SKM-1 treated with dmso at 0.1 percent for 144 hours (cell line): ENCODE data around the gene BLACAT1.

Experiments used
- DNase-seq: peaks from one replicate; lab custom pipeline; 2025; ENCODE audit not compliant: unreplicated experiment; lab: John Stamatoyannopoulos, UW

The BLACAT1 gene

DNA sequence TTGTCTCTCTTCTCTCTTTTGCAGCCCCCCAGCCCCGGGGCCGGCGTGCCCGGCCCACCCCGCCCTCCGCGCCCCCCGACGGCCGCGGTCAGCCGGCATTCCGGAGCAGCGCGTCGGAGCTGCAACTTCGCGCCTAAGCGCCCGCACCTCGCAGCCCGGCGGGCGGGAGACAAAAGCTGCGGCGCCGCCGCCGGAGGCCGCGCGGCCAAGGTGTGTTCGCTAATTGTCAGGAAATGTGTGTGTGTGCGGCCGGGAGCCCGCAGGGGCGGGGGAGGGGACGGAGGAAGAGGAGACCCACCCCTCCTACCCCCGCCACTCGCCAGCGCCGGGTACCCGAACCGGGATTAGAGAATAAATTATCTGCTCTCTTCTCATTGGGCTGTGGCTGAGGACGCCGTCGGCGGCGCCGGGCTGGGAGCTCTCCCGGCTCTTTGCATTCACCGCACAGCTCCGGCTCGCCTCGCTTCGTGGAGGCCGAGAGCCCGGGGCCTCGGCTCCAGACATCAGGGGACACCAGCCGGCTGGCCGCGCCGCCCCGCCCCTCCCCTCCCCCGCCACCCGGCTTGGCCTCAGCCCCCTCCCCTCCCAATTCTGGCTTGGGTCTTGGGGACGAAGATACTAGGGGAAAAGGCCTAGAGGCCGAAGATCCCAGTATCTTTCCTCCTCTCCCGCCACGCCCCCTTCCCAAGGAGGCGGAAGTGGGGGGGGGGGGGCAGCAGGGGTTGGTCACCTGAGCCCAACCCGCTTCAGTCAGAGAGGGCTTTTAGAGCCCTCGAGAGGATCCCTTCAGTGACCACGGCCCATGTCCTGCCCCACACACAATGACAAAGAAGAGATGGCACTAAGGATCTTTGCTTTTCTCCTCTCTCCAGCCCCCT, 1.3 kb upstream of the BLACAT1 start:
- no peak for DNase-seq

DNA sequence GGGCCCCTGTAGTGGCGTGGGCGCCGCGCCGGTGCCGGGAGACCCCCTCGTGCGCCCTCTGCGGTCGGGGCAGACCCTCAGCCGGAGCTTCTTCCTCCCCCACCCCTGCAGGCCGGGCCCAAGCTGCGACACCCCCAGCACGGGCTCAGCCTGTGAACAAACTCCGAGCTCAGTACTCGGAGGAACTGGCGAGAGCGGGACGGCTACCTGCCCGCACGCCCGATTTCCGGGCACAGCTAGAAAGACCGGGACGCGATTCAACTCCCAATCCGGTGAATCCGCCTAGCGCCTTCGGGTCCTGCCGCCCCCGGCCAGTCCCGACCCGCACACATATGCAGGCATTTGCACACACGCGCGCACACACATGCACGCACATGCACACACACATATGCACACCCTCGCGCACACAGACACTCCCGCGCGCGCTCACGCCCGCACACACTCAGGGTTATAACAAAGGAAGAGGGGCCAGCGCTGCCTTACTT, 580 bp upstream of the BLACAT1 start:
- no peak for DNase-seq

DNA sequence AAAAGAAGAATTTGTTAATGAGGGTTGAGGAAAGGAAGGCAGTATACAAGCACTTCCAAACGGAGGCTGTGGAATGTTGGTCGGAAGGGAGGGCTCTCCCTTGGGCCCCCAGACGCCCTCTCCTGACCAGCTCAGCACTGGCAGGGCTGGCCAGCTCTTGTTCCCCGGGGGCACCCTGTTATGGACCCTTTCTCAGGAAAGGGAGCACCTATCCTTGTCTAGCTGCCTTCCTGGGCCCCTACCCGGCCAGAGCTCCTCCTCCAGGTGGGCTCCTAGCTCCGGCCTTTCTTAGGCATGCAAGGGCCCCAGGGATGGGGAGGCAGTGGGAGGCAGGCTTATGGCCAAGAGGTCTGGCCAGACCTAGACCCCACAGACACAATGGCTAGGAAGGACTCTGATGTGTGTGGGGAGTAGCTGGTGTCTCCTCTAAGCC, 926 bp downstream of the BLACAT1 start:
- DNase-seq = no peak

DNA sequence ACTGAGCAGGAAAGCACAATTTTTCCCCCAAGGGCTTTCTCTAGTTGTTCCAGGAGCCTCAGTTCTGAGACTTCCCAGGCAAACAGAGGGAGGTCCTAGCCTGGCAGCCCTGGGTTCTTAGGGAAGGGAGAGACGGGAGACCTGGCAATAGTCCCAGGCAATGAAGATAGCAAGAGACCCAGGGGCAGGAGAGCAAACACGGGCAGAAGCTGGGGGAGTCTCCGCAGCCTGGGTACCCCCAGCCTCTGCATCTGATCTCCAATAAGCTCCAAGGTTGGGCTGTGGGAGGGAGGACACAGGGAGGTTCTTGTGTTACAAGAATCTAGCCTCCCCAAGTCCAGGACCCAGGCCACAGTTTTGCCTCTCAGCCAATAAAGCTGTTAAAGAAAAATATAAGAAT, 2.4 kb downstream of the BLACAT1 start:
- DNase-seq = no peak

DNA sequence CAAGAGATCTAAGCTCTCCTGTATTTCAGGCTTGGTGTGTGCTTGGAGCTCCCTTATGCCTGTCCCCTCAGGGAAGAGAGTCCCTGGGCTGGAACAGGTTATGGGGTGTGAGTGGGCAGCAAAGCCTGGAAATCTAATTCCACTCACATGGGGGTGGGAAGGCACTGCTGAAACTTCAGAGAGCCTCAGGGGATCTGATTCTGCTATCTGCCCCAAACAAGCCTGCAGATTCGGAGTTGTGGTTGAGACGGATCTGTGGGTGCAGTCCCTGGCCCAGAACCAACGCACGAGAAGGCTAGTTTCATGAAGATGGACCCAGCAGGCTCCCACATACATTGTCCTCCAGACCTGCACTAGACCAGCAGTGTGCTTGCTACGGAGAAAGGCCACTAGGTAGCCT, 2.9 kb downstream of the BLACAT1 start:
- no peak for DNase-seq

DNA sequence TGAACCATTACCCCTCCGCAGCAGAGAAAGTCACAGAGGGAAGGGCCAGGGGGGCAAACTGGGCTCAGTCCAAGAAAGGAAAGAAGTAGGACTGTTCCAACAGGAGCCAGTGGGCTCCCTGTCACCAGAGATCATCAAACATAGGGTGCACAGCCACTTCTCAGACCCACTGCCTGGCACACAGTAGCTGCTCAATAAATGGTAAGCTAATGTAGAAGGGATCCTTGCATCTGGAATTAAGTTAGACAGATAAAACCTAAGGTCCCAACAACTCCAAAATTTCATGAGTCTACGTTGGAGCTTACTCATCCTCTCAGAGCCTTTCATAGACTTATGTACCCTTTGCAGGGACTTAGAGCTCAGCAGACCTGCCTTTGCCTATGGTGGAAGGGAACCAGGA, 3.5 kb downstream of the BLACAT1 start:
- no peak for DNase-seq

DNA sequence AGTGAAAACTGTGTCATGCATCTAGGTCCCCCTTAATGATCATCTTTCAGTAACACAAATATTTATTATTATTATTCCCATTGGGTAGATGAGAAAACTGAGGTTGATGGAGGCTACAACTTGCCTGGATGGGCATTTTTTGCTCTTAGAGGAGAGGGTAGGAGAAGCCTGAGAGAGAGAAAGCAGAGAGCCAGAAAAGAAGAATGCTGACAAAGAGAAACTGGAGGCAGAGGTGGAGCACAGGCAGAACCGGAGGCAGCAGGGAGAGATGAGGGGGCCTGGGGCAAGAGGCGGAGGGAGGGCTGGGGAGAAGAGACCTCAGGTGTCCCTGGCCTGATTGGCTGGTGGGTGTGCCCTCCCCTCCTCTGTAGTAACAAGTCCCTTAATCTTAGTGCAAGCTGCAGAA, 4.1 kb downstream of the BLACAT1 start:
- no peak for DNase-seq

DNA sequence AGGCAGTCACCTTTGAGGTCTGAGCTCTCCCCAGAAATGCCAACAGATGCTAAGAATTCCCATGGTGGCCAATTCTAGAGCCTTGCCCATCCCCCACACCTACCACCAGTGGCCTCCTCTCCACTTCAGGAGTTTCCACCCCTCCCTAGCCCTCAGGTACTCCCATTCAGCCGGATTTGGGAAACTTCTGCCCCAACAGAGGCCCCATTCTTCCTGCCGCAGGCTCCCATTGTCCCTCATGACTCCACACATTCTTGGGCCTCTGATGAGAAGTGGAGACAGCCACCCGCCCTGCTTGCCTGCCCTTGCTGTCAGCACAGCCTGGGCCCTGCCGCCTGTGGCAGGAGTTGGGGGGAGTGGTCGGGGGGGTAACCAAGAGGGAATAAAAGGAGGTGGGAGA, 4.6 kb downstream of the BLACAT1 start:
- no peak for DNase-seq

DNA sequence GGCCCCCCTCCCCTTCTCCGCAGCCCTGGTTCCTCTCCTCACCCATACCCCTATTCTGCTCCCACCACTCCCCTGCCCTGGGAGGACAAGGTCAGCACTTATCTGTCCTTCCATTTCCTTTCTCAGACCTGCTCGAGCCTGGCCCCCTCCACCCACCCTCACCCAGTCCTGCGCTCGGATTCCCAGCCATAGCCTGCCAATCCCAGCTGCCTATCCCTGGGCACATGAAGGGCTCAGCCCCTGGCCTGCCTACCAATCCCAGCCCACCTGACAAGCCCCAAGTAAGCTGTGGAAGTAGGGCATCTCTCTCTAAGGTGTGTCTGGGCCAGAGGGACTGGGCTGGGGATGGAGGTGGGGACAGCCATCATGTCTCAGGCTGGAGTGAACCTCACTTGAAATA, 5.4 kb downstream of the BLACAT1 start:
- no peak for DNase-seq

DNA sequence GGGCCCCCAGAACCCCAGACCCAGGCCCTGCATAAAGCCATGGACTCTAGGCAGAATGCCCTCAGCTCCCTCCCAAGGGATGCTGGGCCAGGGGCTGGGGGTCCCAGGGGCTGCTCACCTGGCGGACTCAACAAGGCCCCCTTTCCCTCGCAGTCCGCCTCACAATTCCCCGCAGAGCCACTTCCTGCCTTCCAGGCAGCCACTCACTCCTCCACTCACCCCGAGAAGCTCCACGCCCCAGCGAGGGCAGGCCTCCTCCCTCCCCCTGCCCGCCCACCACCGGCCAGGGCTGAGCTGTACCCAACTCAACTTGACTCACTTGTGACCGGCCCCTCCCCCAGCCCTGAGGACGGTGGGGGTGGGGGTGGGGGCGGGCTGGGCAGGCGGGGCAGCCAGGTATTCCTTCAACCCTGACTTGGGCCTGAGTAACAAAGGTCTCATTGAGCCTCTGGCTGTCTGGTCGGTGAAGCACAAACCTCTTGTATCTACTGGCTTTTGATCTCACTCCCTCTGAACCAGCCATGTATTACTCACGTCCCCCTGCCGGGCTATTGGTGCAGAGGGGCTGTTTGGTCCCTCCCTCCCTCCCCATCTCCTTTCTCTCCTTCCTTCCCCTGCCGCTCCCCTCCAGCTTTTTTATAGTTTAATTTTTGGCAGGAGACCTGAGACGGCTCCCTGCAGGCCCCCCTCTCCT, 5.9 kb downstream of the BLACAT1 start:
- DNase-seq = no peak

DNA sequence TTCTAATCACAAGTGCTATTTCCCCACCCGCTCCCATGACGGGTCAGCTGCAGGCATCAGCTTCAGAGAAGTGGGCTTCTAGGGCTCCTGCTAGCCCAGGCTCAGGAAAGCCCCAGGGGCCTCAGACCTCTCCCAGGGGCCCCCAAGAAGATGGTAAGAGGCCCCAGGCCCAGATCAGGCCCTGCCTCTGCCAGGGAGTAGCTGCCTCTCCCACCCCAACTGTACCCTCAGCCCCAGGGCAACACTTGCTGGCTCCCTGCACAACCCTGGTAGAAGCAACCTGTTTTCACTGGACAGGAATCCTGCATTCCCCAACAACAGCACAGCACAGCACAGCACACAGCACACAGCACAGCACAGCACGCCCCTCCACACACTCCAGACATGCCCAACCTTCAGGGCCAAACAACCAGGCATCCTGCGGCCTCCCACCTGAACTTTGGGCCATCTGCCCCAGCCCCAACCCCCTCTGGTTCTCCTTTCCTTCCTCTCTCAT, 6.5 kb downstream of the BLACAT1 start:
- DNase-seq = no peak

DNA sequence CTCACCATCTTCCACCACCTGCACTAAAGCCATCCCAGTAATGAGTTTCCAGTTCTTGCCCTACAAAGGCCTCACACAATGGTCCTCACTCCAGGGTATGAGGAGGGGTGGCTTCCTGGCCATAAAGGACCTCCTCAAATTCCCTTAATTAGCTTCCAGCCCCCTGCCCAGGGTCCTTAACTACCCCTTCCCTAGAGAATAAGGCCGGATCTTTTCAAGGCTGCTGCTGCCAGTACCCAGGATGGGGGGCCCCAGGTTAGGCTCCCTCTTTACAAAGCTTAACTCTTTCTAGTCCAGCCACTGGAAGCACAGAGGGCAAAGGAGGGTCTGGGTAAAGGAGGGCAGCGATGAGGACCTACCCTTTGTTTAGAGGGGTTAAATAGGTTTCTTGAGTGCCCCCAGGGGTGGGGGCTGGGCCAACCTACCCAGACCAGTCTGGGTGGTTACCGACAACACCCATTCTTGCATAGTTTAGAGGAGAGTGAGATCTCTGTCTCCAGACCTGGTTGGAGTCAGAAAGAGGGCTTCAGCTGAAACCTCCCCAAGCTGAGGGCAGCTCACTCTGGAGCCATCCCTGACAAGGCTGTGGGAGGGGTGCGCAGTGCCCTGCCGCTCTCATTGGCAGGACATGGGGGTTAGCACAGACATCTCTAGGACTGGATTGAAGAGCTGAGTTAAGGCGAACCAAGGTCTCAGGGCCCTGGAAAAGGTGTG, 7.1 kb downstream of the BLACAT1 start:
- no peak for DNase-seq

DNA sequence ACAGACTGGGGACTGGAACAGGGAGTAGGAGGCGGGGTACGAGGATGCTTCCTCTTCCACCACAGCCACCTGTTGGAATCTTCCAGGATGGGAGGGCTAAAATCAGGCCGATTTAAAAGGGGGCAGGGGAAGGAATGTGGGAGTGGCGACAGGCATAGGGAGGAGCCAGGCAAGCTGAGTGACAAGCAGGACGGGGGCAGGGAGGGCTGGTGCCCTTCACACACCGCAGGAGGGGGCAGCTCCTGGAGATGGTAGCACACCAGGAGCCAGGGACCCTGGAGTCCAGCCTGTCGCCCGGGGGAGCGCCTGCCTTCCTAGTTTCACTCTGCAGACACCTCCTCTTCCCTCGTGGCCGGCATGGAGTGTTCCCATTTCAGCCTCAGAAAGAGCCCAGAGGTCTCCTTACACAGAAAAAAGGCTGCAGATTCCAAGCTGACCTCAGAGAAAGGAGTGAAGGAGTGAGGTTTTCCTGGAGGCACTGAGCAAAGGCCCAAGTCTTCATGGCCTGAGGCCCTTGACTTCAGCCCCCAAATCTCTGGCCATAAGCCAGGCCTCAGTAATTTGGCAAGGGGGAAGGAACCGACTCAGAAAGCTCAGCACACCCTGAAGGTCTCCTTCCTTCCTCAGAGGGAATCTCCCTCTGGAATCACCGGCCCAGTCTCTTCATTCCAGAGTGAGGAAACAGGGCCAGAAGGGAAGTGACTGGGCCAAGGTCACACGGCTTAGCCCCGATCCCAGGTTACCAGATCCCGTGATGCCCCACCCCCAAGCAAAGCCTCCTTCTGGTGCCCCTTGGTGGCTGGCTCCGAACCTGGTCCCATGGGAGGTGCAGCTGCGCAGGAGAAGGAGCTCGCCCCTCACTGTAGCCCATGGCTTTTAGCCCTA, 8.1 kb downstream of the BLACAT1 start:
- DNase-seq = no peak

DNA sequence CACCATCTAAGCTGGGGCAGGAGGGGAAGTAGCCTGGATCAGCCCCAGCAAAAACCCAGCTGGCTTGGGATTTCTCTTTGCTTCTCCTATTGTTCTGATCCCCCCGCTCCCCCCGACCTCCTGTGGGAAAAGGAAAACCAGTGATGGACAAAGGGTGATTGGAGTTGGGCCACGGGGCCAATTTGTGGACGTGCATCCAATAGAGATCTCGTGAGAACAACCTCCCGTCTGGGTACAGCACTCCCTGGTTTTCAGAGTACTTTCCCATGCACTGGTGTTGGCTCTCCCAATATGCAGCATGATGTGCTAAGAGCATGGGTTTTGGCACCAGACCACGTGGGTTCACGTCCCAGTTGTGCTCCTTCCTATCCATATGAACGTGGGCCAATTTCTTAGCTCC, 9.0 kb downstream of the BLACAT1 start:
- no peak for DNase-seq

DNA sequence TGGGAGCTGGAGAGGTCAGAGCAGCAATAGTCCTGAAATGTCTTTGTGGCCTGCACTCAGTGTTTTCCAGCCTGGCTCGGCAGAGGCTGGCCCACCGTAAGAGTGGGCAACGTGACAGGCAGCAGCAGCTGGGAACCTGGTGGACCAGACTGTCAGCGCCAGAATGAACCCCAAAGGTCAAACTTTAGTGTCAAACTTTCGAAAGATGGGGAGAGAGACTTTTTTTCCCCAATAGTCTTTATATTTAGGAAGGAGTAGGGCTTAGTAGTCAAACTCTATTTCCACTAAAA, 10.3 kb downstream of the BLACAT1 start:
- DNase-seq = no peak

DNA sequence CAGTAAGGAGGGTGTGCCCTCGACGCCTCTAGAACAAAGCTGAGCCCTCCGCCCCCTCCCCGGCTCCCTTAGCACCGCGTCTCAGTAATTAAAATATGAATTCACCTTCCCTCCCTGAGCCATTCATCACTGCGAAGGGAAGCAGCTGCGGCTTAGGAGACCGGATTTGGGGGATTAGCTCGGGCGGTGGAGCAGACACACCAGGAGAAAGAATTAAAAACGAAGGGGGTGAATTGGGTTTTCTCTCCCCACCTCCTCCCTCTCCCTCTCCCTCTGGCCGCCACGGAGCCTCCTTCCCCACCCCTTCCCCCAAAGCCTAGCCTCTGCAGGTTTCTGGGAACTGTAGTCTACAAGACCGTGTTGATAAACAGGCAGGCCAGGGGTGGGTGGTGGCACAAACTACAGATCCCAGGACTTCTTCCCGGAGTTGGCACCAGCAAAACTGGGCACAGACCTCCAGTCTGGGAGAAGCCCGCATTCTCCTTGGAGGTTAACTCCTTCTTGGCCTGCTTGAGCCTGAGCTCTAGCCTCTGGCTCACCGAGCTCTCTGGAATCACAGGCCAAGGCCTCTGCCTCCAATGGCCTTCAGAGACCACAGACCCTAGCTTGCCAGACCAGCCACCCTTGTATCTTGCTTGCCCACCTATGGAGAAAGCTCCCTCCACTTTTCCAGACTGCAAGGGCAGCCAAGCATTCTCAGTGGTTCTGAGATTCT, 10.8 kb downstream of the BLACAT1 start:
- DNase-seq = no peak

DNA sequence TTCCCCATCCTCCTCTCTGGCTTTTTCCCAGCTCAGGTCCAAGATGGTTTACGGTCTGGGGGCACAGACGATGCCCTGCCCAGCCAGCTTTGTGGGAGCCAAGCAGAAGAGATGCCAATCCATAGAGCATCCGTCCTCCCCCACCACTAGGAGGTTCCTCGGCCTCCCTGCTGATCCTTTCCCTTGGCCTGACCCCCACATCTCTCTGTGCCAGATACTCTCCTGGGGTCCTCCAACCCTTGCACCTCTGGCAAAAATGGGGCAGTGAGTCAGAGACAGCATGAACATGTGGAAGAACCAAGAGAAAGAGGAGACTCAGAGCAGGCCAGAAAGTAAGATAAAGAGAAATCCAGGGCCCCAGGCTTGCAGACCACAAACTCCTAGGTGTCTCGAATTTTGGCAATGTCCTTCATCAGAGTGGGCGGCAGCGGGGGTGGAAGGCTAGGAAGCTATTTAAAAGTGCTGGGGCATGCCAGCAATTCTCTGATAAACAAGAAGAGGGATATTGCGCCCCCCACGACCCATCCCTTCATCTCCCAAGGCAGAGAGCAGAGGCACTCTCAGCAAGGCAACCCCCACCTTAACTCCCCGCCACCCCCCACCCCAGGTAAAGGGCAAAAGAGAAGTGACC, 11.4 kb downstream of the BLACAT1 start:
- no peak for DNase-seq

DNA sequence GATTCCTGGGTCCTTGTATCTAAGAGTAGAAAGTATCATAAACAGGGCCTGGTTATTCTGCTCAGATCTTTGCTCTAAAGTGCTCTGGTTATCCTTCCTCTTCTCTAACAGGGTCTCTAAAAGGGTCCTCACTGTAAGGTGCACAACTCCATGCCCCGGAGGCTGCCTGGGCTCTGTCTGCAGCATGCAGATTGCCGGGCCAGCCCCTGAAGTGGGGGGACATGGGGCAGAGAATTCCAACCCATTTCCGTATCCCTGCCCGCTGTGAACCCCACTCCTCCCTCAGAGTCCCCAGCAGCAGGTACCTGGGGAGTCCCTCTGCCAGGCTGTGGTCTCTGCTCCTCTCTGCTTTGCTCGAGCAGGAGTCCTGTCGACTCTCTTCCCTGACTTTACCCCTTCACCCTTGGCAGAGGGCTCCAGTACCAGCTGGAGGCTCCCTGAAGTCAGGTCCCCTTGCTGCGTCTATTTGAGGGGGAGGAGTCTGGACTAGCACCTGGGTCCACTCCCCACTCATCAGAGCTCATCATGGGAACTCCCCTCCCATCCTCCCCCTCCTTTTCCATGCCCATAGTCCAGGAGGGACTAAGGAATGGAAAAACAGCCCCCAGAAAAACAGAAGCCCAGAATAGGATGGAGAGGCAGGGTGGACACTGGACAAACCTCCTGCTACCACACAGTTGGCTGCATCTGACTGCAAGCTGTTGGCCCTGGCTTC, 12.1 kb downstream of the BLACAT1 start:
- no peak for DNase-seq
